H1 (cell line): ENCODE measurements around the gene SEC63. TPM values are rescaled to one million over a fixed set of nuclear protein-coding genes. Genes with fewer than 3 reads are reported as not detected.

Experiments
- CTCF ChIA-PET: fragments of 300-600 bp; sonication (Branson Sonifier 250); formaldehyde crosslinking; loops from one replicate; lab custom pipeline; 2021; ENCODE audit not compliant: partially characterized antibody; lab: Charles Lee
- POLR2A ChIA-PET: fragments of 300-600 bp; sonication (Branson Sonifier 250); formaldehyde crosslinking; loops from one replicate; lab custom pipeline; 2021; ENCODE audit warnings: inconsistent platforms; ENCODE audit not compliant: partially characterized antibody; lab: Charles Lee
- DNase-seq, 2 experiments: peaks; one replicate each; pipeline versions ENCODE4 v3.0.0 to v3.0.0-alpha.2; 2010 to 2022; ENCODE audit warnings: low spot score in 2 of 2, low read depth in 1 of 2, mixed read lengths in 1 of 2
- FAIRE-seq: peaks from 2 replicates; lab custom pipeline; 2011; peaks lifted over from hg19 to GRCh38; lab: Jason Lieb, UNC
- H2AFZ ChIP-seq: 2 replicates; pipeline ENCODE4 v1.8.1; 2012; ENCODE audit warnings: low read length, inconsistent platforms
- H2AK5ac ChIP-seq: 2 replicates; pipeline ENCODE4 v1.6.1; 2013; ENCODE audit warnings: low read depth, low read length
- H2BK120ac ChIP-seq: replicated peaks from 2 replicates; pipeline ENCODE3; 2013; ENCODE audit warnings: low read depth, low read length, inconsistent platforms
- H2BK12ac ChIP-seq: 2 replicates; pipeline ENCODE4 v1.6.1; 2013; ENCODE audit warnings: low read depth, low read length
- H2BK15ac ChIP-seq: 2 replicates; pipeline ENCODE4 v1.6.1; 2013; ENCODE audit warnings: low read length
- H2BK20ac ChIP-seq: 2 replicates; pipeline ENCODE4 v1.6.1; 2013; ENCODE audit warnings: low read length
- H2BK5ac ChIP-seq: 2 replicates; pipeline ENCODE4 v1.6.1; 2013; ENCODE audit warnings: low read depth, low read length
- H3K14ac ChIP-seq: 2 replicates; pipeline ENCODE4 v1.6.1; 2013; ENCODE audit warnings: inconsistent platforms; ENCODE audit not compliant: insufficient read length
- H3K18ac ChIP-seq: 2 replicates; pipeline ENCODE4 v1.6.1; 2013; ENCODE audit warnings: low read length; ENCODE audit errors: extremely low read depth
- H3K23ac ChIP-seq: 2 replicates; pipeline ENCODE4 v1.6.1; 2013; ENCODE audit warnings: inconsistent platforms; ENCODE audit not compliant: insufficient read length
- H3K23me2 ChIP-seq: 2 replicates; pipeline ENCODE4 v1.6.1; 2013; ENCODE audit warnings: low read depth, low read length
- H3K27ac ChIP-seq: 2 replicates; pipeline ENCODE4 v1.6.1; 2011; ENCODE audit warnings: low read depth, low read length, inconsistent platforms
- H3K27me3 ChIP-seq, 4 experiments: replicated peaks in 1 of 4; 1 replicate in 1 of 4; 2 replicates in 3 of 4; pipeline versions ENCODE4 v1.6.1 to v1.8.1; 2011 to 2013; ENCODE audit warnings: low read length in 3 of 4, mild to moderate bottlenecking in 3 of 4, inconsistent platforms in 2 of 4, mixed read lengths in 2 of 4, moderate library complexity in 1 of 4; ENCODE audit not compliant: control insufficient read depth in 3 of 4, insufficient read depth in 3 of 4; ENCODE audit errors: extremely low read depth in 1 of 4
- H3K36me3 ChIP-seq, 4 experiments: 2 replicates each; pipeline versions ENCODE4 v1.6.1 to v1.8.1; 2011 to 2013; ENCODE audit warnings: mild to moderate bottlenecking in 4 of 4, low read length in 3 of 4, moderate library complexity in 2 of 4, control low read depth in 1 of 4, inconsistent platforms in 1 of 4; ENCODE audit not compliant: insufficient read depth in 4 of 4, control insufficient read depth in 2 of 4
- H3K4ac ChIP-seq: replicated peaks from 2 replicates; pipeline ENCODE3; 2013; ENCODE audit warnings: low read length, low read depth, mixed read lengths, inconsistent platforms; ENCODE audit not compliant: insufficient read length
- H3K4me1 ChIP-seq, 4 experiments: replicated peaks in 1 of 4; 1 replicate in 1 of 4; 2 replicates in 3 of 4; pipeline versions ENCODE4 v1.6.1 to v1.8.1; 2011 to 2013; ENCODE audit warnings: low read length in 3 of 4, inconsistent platforms in 2 of 4, mixed read lengths in 1 of 4; ENCODE audit not compliant: insufficient read depth in 4 of 4, control insufficient read depth in 3 of 4
- H3K4me2 ChIP-seq, 2 experiments: 2 replicates each; pipeline versions ENCODE4 v1.6.1 to v1.8.1; 2011 to 2013; ENCODE audit warnings: low read depth in 2 of 2, low read length in 2 of 2, control low read depth in 1 of 2, inconsistent platforms in 1 of 2, mild to moderate bottlenecking in 1 of 2; ENCODE audit not compliant: insufficient read depth in 1 of 2
- H3K4me3 ChIP-seq, 4 experiments: fragments of 200-600, 300-600 bp in 1 of 4; sonication (generic), shearing (Covaris generic), sonication (Bioruptor Twin) in 1 of 4; 2 replicates each; pipeline versions ENCODE4 v1.5.1 to v1.8.1; 2011 to 2016; ENCODE audit warnings: low read length in 4 of 4, low read depth in 3 of 4, control low read depth in 2 of 4, inconsistent platforms in 2 of 4, mild to moderate bottlenecking in 2 of 4, mixed read lengths in 1 of 4, moderate library complexity in 1 of 4; ENCODE audit not compliant: insufficient read depth in 2 of 4; ENCODE audit errors: extremely low read depth in 1 of 4
- H3K56ac ChIP-seq: replicated peaks from 2 replicates; pipeline ENCODE3; 2013; ENCODE audit warnings: low read depth, mild to moderate bottlenecking, mixed read lengths, low read length, inconsistent platforms; ENCODE audit not compliant: insufficient read length
- H3K79me1 ChIP-seq: 2 replicates; pipeline ENCODE4 v1.6.1; 2013; ENCODE audit warnings: low read depth, low read length, control low read depth
- H3K79me2 ChIP-seq, 2 experiments: 2 replicates each; pipeline versions ENCODE4 v1.6.1 to v1.8.1; 2012 to 2013; ENCODE audit warnings: low read length in 2 of 2, mild to moderate bottlenecking in 2 of 2, inconsistent platforms in 1 of 2; ENCODE audit not compliant: insufficient read depth in 2 of 2, control insufficient read depth in 1 of 2
- H3K9ac ChIP-seq, 4 experiments: replicated peaks in 1 of 4; 1 replicate in 1 of 4; 2 replicates in 3 of 4; pipeline versions ENCODE4 v1.6.1 to v1.8.1; 2011 to 2013; ENCODE audit warnings: low read depth in 3 of 4, low read length in 3 of 4, control low read depth in 2 of 4, mild to moderate bottlenecking in 2 of 4, moderate library complexity in 2 of 4, inconsistent platforms in 1 of 4; ENCODE audit errors: extremely low read depth in 1 of 4
- H3K9me3 ChIP-seq, 2 experiments: 2 replicates each; pipeline versions ENCODE4 v1.6.1 to v1.8.1; 2012 to 2013; ENCODE audit warnings: mild to moderate bottlenecking in 2 of 2, moderate library complexity in 2 of 2, control low read depth in 1 of 2, inconsistent platforms in 1 of 2, low read depth in 1 of 2, low read length in 1 of 2, mixed read lengths in 1 of 2; ENCODE audit not compliant: insufficient read depth in 2 of 2
- H4K20me1 ChIP-seq, 2 experiments: replicated peaks in 1 of 2; 2 replicates each; pipeline versions ENCODE3 to v1.8.1; 2011 to 2013; ENCODE audit warnings: inconsistent platforms in 2 of 2, low read length in 2 of 2, mild to moderate bottlenecking in 1 of 2; ENCODE audit not compliant: insufficient read depth in 2 of 2, control insufficient read depth in 1 of 2
- H4K5ac ChIP-seq: 2 replicates; pipeline ENCODE4 v1.6.1; 2013; ENCODE audit warnings: low read length, low read depth, mixed read lengths, inconsistent platforms; ENCODE audit not compliant: insufficient read length
- H4K8ac ChIP-seq: 2 replicates; pipeline ENCODE4 v1.8.0; 2013; ENCODE audit warnings: mild to moderate bottlenecking, moderate library complexity, low read length, inconsistent platforms; ENCODE audit not compliant: insufficient read depth; ENCODE audit errors: extremely low read depth
- H4K91ac ChIP-seq: replicated peaks from 2 replicates; pipeline ENCODE3; 2013; ENCODE audit warnings: low read length, mixed read lengths, inconsistent platforms; ENCODE audit not compliant: insufficient read length
- BACH1 ChIP-seq: IDR thresholded peaks from 2 replicates; pipeline ENCODE4 v1.6.1; 2012; ENCODE audit warnings: low read length, improper control_type of control experiment
- CHD1 ChIP-seq: IDR thresholded peaks from 2 replicates; pipeline ENCODE4 v1.6.1; 2012; ENCODE audit warnings: low read depth, low read length, improper control_type of control experiment
- CHD2 ChIP-seq: IDR thresholded peaks from 2 replicates; pipeline ENCODE4 v1.6.1; 2012; ENCODE audit warnings: low read length, improper control_type of control experiment
- E2F6 ChIP-seq: IDR thresholded peaks from 2 replicates; pipeline ENCODE4 v1.6.1; 2012; ENCODE audit warnings: inconsistent platforms
- FOSL1 ChIP-seq: IDR thresholded peaks from 2 replicates; pipeline ENCODE4 v1.6.1; 2011; ENCODE audit warnings: mild to moderate bottlenecking, low read depth, low read length, moderate library complexity; ENCODE audit not compliant: insufficient read depth
- HDAC2 ChIP-seq, 2 experiments: fragments of 300-600 bp in 1 of 2; sonication (generic) in 1 of 2; IDR thresholded peaks; 2 replicates each; pipeline ENCODE4 v1.6.1; 2011 to 2012; ENCODE audit warnings: low read depth in 2 of 2, low read length in 2 of 2, mild to moderate bottlenecking in 2 of 2, moderate library complexity in 2 of 2, borderline replicate concordance in 1 of 2, inconsistent platforms in 1 of 2
- KDM4A ChIP-seq: IDR thresholded peaks from one replicate; pipeline ENCODE4 v1.7.1; 2012; ENCODE audit warnings: low read depth, mild to moderate bottlenecking, moderate library complexity, low read length, inconsistent platforms; ENCODE audit not compliant: severe bottlenecking
- RNF2 ChIP-seq: fragments of 200-900, 300-1000 bp; sonication (generic); IDR thresholded peaks from 2 replicates; pipeline ENCODE4 v1.7.1; 2016; ENCODE audit warnings: borderline replicate concordance, low read depth, mild to moderate bottlenecking, antibody characterized with exemption, low read length; ENCODE audit not compliant: poor library complexity, severe bottlenecking; ENCODE audit errors: missing control alignments
- SP2 ChIP-seq: IDR thresholded peaks from 2 replicates; pipeline ENCODE4 v1.6.1; 2012; ENCODE audit warnings: mild to moderate bottlenecking, low read length, inconsistent platforms
- SP4 ChIP-seq: IDR thresholded peaks from 2 replicates; pipeline ENCODE4 v1.6.1; 2012; ENCODE audit warnings: low read length, inconsistent platforms
- SRF ChIP-seq: IDR thresholded peaks from 2 replicates; pipeline ENCODE4 v1.6.1; 2011; ENCODE audit warnings: mild to moderate bottlenecking, low read depth, low read length, moderate library complexity
- USF2 ChIP-seq: IDR thresholded peaks from 2 replicates; pipeline ENCODE4 v1.6.1; 2011; ENCODE audit warnings: low read length, improper control_type of control experiment
- WGBS, 2 experiments: shearing (Covaris generic) in 1 of 2; methylation state at CpG; one replicate each; pipeline versions ENCODE4 v1.1.6 to v1.1.7; 2013 to 2015; ENCODE audit warnings: low lambda C conversion rate in 2 of 2, mixed read lengths in 2 of 2, inconsistent platforms in 1 of 2, low coverage in 1 of 2, missing lambda C conversion rate in 1 of 2; ENCODE audit not compliant: insufficient replicate concordance in 2 of 2, insufficient coverage in 1 of 2, insufficient read length in 1 of 2; ENCODE audit errors: extremely low coverage in 1 of 2, missing lambda C conversion rate in 1 of 2; 5-methylcytosine and 5-hydroxymethylcytosine counted together
- polyA plus RNA-seq, 7 experiments: library from polyadenylated mRNA; depleted of rRNA in 3 of 7; stranded (reverse) in 5 of 7; unstranded in 2 of 7; fragments of >200 nt in 5 of 7; fragments of 200-250 nt in 2 of 7; gene quantifications; 1 replicate in 5 of 7; 2 replicates in 1 of 7; 4 replicates in 1 of 7; pipeline versions ENCODE4 v1.2.1 to v1.2.3, GENCODE V29; 2011 to 2013; ENCODE audit warnings: missing spikeins in 2 of 7, mixed read lengths in 2 of 7
- total RNA-seq: library from RNA; stranded (reverse); fragmentation: NEBNext Ultra II Directional; extraction: Animal tissue kit (Norgen Biotek cat#: 25700); gene quantifications from 2 replicates; pipeline ENCODE4 v1.2.1, GENCODE V29; 2021

Gene SEC63
- total and polyA plus RNA-seq, 2 of the 8 experiments (the other 6 are each of a cell fraction or from before 2014, with no cell fraction given), result 17.3 to 121 TPM

GRCh38 chr6:107928984-107929383 is 29.0 kb downstream of the SEC63 start:
- Histone ChIP-seq H2AFZ (no peak overlapping the region), H3K4ac (no peak overlapping the region), H3K14ac (no peak overlapping the region), H4K8ac (no peak overlapping the region), H3K9ac (no peak overlapping the region), H3K9me3 (peaks cover 13 to 14% of the 10 kb centered on the region in 2 experiments), H2BK20ac (no peak overlapping the region), H4K5ac (no peak overlapping the region), H2BK15ac (no peak overlapping the region), H3K27me3 (no peaks in the 10 kb centered on the region), H3K36me3 (peaks cover 0 to 28% (median 6%) of the 10 kb centered on the region in 4 experiments; a peak in 4 of 8 replicates), H3K23ac (no peak overlapping the region), H3K4me1 (no peaks in the 10 kb centered on the region), H3K18ac (no peak overlapping the region)
- POLR2A ChIA-PET, result no interaction called here
- TF ChIP-seq KDM4A (no peak), RNF2 (no peak), SP2 (no peak), CHD1 (no peak), HDAC2 (IDR thresholded peaks at IDR 0.05; ENCODE audit: borderline replicate concordance in 1 of 2, low read depth in 2 of 2, low read length in 2 of 2) (no peak), CHD2 (no peak), FOSL1 (no peak), SRF (no peak), BACH1 (no peak), E2F6 (no peak), SP4 (no peak), USF2 (no peak)
- TF ChIP-seq, all 59 proteins: peak for 0
- H3K79me1 ChIP-seq, result no peaks in the 10 kb centered on the region; the same call in 1 of the 2 replicates
- H2AK5ac ChIP-seq, result no peak overlapping the region
- H2BK120ac ChIP-seq, result no peak overlapping the region
- H3K4me2 ChIP-seq, result no peak overlapping the region
- no peak overlapping the region for H2BK12ac ChIP-seq
- CTCF ChIA-PET, result interaction anchor here (1.0 kb wide), 1 partner anchor 120 kb away, joined by 3 read pairs; no protein-coding TSS in a partner anchor
- no peak for DNase-seq
- H3K79me2 ChIP-seq, result peaks cover 8 to 63% of the 10 kb centered on the region in 2 experiments; a peak in 3 of 4 replicates
- H3K56ac ChIP-seq, result no peak overlapping the region
- peaks cover 0 to 2% of the 10 kb centered on the region in 2 experiments for H4K20me1 ChIP-seq
- no peak overlapping the region for H3K4me3 ChIP-seq
- WGBS, 2 experiments, result 83% methylated on average over 2 of the region's 2 CpGs; no CpG with 5 or more reads in 1 of the 2 experiments
- no peak overlapping the region for H3K27ac ChIP-seq
- FAIRE-seq, result peak; percentile 13
- H3K23me2 ChIP-seq, result no peaks in the 10 kb centered on the region
- no peak overlapping the region for H4K91ac ChIP-seq
- no peak overlapping the region for H2BK5ac ChIP-seq
